ENCODE results near the gene FTSJ3. TPM values are rescaled to one million over a fixed set of nuclear protein-coding genes. Genes with fewer than 3 reads are reported as not detected.
"Not testable (repeated sequence)": the region's sequence is repeated elsewhere in the genome, so short reads cannot be mapped to it uniquely, and the experiment has no call there.

Gene FTSJ3
- 10 to 100 TPM; 24.3 to 58.0 TPM for total RNA-seq

- H3K9me3 ChIP-seq = no peaks in the 10 kb centered on the region
- H3K27me3 ChIP-seq = no peaks in the 10 kb centered on the region
- H3K27ac ChIP-seq = peak within 1 kb of the TSS; percentile 85 to 92
- peak within 1 kb of the TSS; percentile 77 to 89 for H3K4me3 ChIP-seq
- peak in 1 of 2 donors; percentile 53 for TF ChIP-seq CTCF (IDR thresholded peaks at IDR 0.05)
- DNase-seq (ENCODE audit: low spot score) = peak; percentile 96
- peaks cover 0 to 38% of the 10 kb centered on the region in 2 donors for H3K4me1 ChIP-seq
- H3K36me3 ChIP-seq = peaks cover 66% of the 10 kb centered on the region
Measured at GRCh38 chr17:63827002-63827800, at the start of gene FTSJ3, which contains the start of gene PSMC5. FTSJ3 (minus strand) TSS chr17:63827663; CDS start chr17:63826902, 761 bp downstream. PSMC5 (plus strand) TSS chr17:63827431; CDS start chr17:63827491, 60 bp downstream.

- not testable (repeated sequence) for H3K4me1 ChIP-seq, H3K4me3 ChIP-seq
Measured at GRCh38 chr17:63874693-63875092, 47.2 kb upstream of the FTSJ3 start.

GRCh38 chr17:63874061-63874626, 46.7 kb upstream of the FTSJ3 start:
- not testable (repeated sequence) for H3K9me3 ChIP-seq; DNase-seq (ENCODE audit: low spot score); H3K4me1 ChIP-seq; H3K27ac ChIP-seq; H3K27me3 ChIP-seq; H3K4me3 ChIP-seq; H3K36me3 ChIP-seq

More at GRCh38 chr17:63874693-63875092, 47.2 kb upstream of the FTSJ3 start:
- not testable (repeated sequence) for H3K9me3 ChIP-seq; H3K27me3 ChIP-seq; H3K36me3 ChIP-seq; DNase-seq (ENCODE audit: low spot score); H3K27ac ChIP-seq

GRCh38 chr17:63873577-63873976, 46.1 kb upstream of the FTSJ3 start, which contains the start of gene CSH2:
CSH2 (minus strand) TSS chr17:63873677; CDS start chr17:63873614, 63 bp downstream.
- H3K36me3 ChIP-seq; H3K4me3 ChIP-seq; DNase-seq (ENCODE audit: low spot score); H3K27me3 ChIP-seq; H3K4me1 ChIP-seq; H3K27ac ChIP-seq; H3K9me3 ChIP-seq: not testable (repeated sequence)

GRCh38 chr17:63871646-63872365, 44.3 kb upstream of the FTSJ3 start:
- not testable (repeated sequence) for H3K4me1 ChIP-seq; H3K27me3 ChIP-seq; H3K27ac ChIP-seq; H3K4me3 ChIP-seq; H3K36me3 ChIP-seq; H3K9me3 ChIP-seq; DNase-seq (ENCODE audit: low spot score)

GRCh38 chr17:63870292-63870665, 42.8 kb upstream of the FTSJ3 start:
- not testable (repeated sequence) for H3K27ac ChIP-seq; H3K27me3 ChIP-seq; DNase-seq (ENCODE audit: low spot score); H3K4me3 ChIP-seq; H3K36me3 ChIP-seq; H3K4me1 ChIP-seq; H3K9me3 ChIP-seq

- not testable (repeated sequence) for H3K4me3 ChIP-seq; DNase-seq (ENCODE audit: low spot score); H3K27me3 ChIP-seq; H3K4me1 ChIP-seq; H3K36me3 ChIP-seq; H3K27ac ChIP-seq; H3K9me3 ChIP-seq
Measured at GRCh38 chr17:63869491-63870291, 42.2 kb upstream of the FTSJ3 start.

GRCh38 chr17:63866625-63867024, 39.2 kb upstream of the FTSJ3 start:
- H3K9me3 ChIP-seq; H3K27me3 ChIP-seq; H3K4me1 ChIP-seq; H3K36me3 ChIP-seq; H3K4me3 ChIP-seq; H3K27ac ChIP-seq; DNase-seq (ENCODE audit: low spot score): not testable (repeated sequence)

- Histone ChIP-seq H3K4me1 (no peaks in the 10 kb centered on the region), H3K4me3 (no peak overlapping the region), H3K36me3 (no peaks in the 10 kb centered on the region), H3K27ac (no peak overlapping the region), H3K9me3 (no peaks in the 10 kb centered on the region), H3K27me3 (no peaks in the 10 kb centered on the region)
- DNase-seq (ENCODE audit: low spot score) = no peak
- TF ChIP-seq CTCF (IDR thresholded peaks at IDR 0.05) = no peak
Measured at GRCh38 chr17:63859257-63859656, 31.8 kb upstream of the FTSJ3 start.

- DNase-seq (ENCODE audit: low spot score); H3K4me3 ChIP-seq; H3K36me3 ChIP-seq; H3K27ac ChIP-seq; H3K9me3 ChIP-seq; H3K27me3 ChIP-seq; H3K4me1 ChIP-seq: not testable (repeated sequence)
Measured at GRCh38 chr17:63856425-63856824, 29.0 kb upstream of the FTSJ3 start.
